ENCODE results near the gene COX10.
"Not testable (repeated sequence)": the region's sequence is repeated elsewhere in the genome, so short reads cannot be mapped to it uniquely, and the experiment has no call there.

Gene COX10

GRCh38 chr17:14118951-14119350 lies 49.6 kb downstream of the COX10 start:
- in situ Hi-C loops (cut with HindIII; ENCODE audit: low sequenced_read_pairs): no loop called here

DNA sequence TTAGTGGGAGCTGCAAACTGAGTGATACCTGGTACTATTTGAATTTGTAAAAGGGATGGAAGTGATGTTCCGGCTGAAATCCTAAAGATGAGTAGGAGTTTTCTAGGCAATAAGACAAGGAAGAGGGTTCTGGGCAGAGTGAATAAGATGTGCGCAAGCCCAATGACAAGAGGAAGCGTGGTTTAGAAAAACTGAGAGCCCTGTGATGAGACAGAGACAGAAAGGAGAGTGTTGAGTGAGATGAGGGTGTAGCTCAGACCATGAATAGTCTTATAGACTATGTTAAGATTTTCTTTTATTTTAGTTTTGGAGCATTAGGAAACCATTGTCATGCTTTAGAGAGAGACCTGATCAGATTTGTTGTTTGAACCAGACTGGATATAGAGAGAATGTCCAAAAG lies 50.2 kb downstream of the COX10 start:
- in situ Hi-C loops (cut with HindIII; ENCODE audit: low sequenced_read_pairs): no loop called here

DNA sequence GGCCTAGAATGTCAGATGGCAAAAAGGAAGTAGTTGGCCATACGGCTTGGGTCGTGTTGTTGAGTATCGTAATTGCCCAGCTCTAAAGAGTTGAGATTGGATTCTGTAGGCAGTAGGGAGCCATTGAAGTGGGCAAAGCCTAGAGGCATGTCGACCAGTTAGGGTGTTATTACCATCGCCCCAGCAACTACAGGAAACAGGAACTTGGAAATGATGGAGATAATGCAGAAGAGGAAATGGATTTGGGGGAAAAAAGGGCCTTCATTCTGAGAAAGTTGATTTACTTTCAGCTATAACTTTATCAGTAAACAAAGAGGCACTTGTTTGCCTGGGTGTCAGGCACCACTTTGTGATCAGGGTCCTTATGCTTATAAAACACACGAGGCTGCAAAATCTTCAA lies 52.6 kb downstream of the COX10 start:
- in situ Hi-C loops (cut with HindIII; ENCODE audit: low sequenced_read_pairs): no loop called here

DNA sequence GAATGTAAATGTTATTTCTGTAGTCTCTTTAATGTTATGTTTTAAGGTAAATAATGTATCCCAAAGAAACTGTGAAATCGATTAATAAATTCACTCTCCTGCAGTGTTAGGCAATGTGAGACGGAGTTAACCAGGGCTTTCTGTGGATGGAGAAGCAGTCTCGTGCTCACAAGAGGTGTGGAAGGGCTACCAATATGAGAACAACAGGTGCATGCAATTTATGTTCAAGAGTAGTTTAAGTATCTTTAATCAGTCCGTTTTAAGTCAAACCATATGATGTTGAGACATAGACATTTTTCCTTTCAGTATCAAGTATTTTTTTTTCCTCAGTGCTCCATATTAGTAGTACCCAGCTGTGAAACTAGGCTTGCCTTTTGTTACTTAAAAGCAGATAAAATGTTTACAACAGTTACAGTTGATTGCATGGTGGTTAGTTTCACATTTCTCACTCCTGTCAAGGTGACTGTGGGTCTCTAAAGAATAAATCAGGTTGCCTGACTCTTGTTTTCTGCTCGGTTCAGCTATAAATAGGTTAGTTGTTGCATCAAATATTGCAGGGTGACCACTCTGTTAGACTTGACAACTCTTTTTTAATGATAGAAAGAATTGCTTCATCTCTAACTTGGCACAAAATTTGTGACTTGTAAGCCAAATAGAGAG lies 54.4 kb downstream of the COX10 start:
- in situ Hi-C loops (cut with HindIII; ENCODE audit: low sequenced_read_pairs): no loop called here

DNA sequence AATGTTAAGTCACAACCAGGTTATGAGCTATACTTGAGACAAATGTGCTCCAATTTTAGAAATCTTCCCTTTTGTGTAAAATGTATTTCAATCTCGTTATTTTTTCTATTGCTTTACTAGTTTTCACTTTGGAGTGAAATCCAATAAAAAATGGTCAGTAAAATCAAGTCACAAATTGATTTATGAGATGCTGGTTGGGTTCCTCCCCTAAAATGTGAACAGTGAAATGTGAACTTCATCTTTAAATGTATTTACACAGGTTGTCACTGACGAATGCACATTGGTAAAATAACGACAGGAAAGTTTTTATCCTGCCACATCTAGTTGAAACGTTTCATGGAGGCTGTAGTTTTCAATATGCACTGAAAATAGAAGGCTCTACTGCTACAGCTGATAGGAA lies 55.5 kb downstream of the COX10 start:
- in situ Hi-C loops (cut with HindIII; ENCODE audit: low sequenced_read_pairs): no loop called here

DNA sequence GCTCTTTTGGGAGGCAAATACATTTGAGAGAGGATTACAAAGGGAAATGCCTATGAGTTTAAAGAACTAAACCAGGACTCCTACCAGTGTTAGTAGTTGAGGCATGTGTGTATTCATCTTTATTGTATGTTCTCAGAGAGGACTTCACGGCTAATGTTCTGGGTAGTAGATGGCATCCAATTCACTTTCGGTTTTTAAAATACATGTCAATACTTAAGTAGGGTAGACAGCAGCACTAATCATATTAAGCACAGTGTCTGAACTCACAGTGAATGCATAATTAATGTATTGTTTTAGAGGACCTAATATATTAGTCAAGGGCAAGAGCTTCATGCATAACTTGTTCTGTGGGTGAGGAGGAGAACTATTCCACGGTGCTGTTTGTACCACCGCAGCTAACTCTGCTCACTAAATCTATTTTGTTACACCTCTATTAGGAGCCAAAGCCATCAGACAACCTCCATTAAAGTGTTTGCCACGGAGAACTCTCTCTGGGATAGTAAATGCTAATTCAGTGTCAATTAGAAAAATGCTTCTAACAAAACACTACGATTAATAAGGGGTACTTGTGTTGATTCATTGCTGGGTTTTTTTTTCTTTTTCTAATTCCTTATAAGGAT lies 56.3 kb downstream of the COX10 start:
- in situ Hi-C loops (cut with HindIII; ENCODE audit: low sequenced_read_pairs): no loop called here

GRCh38 chr17:14133104-14133503 lies 63.8 kb downstream of the COX10 start:
- in situ Hi-C loops (cut with HindIII; ENCODE audit: low sequenced_read_pairs): no loop called here

DNA sequence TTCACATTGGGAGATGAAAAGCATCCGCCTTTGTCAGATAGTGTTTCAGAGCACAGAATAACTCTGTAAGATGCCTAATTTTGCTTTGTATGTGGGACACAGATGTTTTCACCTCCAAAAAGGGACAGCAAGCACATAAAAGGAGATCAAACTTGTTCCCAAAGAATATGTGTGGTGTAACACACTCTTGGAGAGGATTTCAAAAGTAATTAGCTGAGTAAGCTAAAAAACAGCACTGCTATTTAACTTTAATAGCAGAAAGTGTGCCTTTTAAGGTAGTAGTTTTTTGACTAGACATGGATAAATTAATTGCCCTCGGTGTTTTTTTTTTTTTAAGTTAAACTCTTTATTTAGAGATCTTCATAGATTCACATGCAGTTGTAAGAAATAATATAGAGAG lies 65.2 kb downstream of the COX10 start:
- in situ Hi-C loops (cut with HindIII; ENCODE audit: low sequenced_read_pairs): no loop called here

DNA sequence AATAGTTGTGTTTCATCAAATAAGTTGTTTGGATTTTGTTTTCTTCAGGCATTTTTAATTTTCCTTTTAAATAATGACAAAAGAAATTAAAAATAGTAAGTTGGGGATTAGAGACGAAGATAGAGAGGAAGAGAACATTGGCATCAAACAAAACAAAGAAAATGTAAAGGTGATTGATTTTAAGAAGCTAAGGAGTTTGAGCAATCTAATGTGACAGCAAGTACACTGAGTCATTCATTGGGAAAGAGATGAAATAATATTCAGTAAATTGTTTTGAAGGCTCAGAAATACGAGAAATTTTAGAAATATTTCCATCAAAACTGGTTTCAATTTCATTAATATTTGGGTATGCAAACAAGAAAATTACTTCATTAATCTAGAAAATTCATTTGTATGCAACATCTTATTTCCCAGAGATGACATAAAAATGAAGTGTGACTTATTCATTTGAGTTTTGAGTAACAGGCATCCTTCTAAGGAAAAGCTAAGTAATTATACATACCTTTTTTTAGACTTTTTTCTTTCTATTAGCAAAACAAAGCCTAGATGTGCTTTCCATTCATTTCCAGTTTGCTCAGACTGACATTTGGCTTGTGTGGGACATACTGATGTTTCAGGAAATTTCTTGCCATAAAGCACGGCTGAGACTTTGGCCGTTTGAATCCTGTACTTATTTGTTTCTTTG lies 66.7 kb downstream of the COX10 start:
- in situ Hi-C loops (cut with HindIII; ENCODE audit: low sequenced_read_pairs): no loop called here

GRCh38 chr17:14138649-14139048 lies 69.3 kb downstream of the COX10 start:
- in situ Hi-C loops (cut with HindIII; ENCODE audit: low sequenced_read_pairs): no loop called here

DNA sequence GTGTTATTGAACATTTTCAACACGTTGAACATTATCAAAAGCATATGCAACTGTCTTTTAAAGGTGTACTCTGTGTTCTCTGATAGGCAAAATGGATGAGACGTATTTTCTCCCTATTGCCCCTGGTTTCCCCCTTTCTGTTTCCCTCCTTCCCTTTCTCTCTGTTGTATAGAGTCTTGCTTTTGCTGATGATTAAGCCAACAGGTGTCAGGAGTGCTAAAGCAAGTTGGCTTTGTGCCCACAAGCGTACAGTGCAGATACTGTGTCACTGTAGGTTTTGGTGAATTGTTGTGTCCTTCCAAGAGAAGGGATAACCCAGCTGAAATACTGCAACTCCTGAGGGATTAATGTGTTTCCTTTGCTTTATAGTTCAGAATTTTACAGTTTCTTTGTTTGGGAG lies 74.4 kb downstream of the COX10 start:
- in situ Hi-C loops (cut with HindIII; ENCODE audit: low sequenced_read_pairs): no loop called here

- in situ Hi-C loops (cut with HindIII; ENCODE audit: low sequenced_read_pairs): no loop called here
Observed at GRCh38 chr17:14144508-14144907, 75.2 kb downstream of the COX10 start.

DNA sequence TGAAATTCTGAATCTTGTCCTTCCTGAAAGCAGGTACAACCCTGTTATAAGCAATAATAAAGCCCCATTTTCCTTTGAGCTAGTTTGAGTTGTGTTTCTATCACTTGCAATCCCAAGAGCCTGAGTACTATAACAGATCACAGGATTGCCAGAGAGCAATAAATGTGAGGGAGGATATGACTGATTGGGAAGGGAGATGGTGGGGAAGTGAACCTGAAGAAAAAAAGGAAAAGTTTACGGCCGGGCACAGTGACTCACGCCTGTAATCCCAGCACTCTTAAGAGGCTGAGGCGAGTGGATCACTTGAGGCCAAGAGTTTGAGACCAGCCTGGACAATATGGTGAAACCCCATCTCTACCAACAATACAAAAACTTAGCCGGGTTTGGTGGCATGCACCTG lies 80.4 kb downstream of the COX10 start:
- in situ Hi-C loops (cut with HindIII; ENCODE audit: low sequenced_read_pairs): no loop called here

DNA sequence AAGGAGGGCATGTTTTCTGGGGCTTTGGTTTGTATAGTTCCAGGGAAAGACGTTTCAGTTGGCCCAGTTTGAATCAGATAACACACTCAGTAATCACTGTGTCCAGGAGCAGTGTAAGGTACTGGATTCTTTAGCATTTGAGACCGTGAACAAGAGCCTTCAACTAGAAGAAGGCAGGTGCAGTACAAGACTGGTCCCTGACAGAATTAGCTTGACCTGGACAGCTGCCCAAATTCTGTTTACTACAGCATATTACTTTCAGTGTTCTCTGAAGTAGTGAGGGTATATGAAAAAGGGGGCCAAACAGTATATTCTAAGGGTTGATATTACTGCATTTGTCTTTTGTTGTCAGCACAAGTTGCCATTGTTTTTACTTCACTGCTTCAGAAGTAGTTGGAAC lies 81.3 kb downstream of the COX10 start:
- in situ Hi-C loops (cut with HindIII; ENCODE audit: low sequenced_read_pairs): no loop called here

- in situ Hi-C loops (cut with HindIII; ENCODE audit: low sequenced_read_pairs): no loop called here
Observed at GRCh38 chr17:14152721-14153120, 83.4 kb downstream of the COX10 start.

DNA sequence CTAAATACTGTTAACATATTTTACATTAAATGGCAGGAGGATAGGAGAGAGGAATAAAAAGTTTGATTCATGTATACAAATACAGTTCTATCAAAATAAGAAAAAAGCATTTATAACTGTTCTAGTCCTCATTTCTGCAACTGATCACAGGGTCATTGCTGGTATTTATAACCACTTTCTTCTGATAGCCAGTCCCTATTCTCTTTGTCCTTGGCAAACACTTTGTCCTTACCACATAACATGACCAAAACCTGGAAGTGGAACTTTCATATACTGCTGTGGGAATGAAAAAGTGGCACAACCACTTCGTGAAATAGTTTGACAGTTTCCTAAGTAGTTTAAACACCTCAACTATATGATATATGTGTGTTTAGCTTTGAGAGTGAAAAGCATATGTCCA lies 84.1 kb downstream of the COX10 start:
- in situ Hi-C loops (cut with HindIII; ENCODE audit: low sequenced_read_pairs): no loop called here

DNA sequence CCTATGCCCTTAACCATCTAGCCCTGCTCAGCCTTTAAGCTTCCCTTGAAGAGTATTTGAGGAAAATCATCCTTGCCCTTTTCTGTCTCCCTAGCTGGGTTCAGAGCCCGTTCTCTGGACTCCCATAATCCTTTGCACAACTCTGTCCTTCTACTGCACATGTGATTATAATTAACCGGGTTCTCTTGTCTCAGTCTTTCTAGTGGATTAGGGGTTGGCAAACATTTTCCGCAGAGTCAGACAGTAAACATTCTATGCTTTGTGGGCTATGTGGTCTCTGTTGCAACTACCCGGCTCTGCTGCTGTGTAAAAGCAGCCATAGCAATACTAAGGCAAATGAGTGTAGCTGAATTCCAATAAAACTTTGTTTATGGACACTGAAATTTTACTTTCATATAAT lies 87.4 kb downstream of the COX10 start:
- in situ Hi-C loops (cut with HindIII; ENCODE audit: low sequenced_read_pairs): no loop called here

DNA sequence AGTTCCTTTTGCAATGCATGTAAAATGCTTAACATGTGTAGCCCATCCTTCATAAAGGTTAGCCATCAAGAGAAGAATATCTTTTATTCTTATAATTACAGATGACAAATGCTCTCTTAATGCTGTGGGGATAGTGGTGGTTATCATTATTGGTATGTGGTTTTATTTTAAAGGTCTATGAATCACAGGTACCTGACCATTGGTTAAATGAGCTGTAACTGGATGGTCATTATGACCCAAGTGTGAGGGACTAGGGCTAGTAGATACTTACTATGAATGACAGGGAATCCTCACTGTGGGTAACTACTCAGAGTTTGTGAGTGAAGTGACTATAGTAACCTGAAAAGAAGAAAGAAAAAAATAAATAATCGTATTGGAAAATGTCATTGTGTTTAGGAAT lies 88.5 kb downstream of the COX10 start:
- in situ Hi-C loops (cut with HindIII; ENCODE audit: low sequenced_read_pairs): no loop called here

DNA sequence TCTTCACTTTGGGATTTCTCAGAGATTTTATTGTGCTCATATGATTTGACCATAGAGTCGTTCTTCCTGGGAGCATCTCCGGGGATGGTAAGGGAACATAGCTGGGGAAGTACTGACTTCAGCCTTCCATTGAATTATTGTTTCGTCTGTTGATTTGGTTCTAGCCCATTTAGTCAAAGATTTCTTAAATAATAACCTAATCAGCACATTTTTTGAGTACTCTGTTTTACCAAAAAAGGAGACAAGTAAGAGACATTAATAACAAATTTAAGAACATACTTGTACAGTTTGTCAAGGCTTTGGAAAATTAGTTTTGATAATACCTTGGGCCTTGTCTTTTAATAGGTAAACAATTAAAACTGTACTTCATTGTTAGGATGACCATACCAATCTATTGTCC lies 89.4 kb downstream of the COX10 start:
- in situ Hi-C loops (cut with HindIII; ENCODE audit: low sequenced_read_pairs): no loop called here

GRCh38 chr17:14161419-14161818 lies 92.1 kb downstream of the COX10 start:
- in situ Hi-C loops (cut with HindIII; ENCODE audit: low sequenced_read_pairs): no loop called here

- in situ Hi-C loops (cut with HindIII; ENCODE audit: low sequenced_read_pairs): no loop called here
Observed at GRCh38 chr17:14165616-14166015, 96.3 kb downstream of the COX10 start.

DNA sequence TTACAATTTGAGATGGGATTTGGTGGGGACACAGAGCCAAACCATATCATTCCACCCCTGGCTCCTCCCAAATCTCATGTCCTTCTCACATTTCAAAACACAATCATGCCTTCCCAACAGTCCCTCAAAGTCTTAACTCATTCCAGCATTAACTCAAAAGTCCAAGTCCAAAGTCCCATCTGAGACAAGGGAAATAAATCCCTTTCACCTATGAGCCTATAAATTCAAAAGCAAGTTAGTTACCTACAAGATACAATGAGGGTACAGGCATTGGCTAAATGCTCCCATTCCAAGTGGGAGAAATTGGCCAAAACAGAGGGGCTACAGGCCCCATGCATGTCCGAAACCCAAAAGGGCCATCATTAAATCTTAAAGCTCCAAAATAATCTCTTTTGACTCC lies 98.5 kb downstream of the COX10 start:
- in situ Hi-C loops (cut with HindIII; ENCODE audit: low sequenced_read_pairs): not testable (repeated sequence)

All from DLD1 (cell line).